ENCODE results near the gene PXDN.
A peak's percentile ranks its signal among the peaks of the same experiment; 100 is the strongest.
"Not testable (repeated sequence)": the region's sequence is repeated elsewhere in the genome, so short reads cannot be mapped to it uniquely, and the experiment has no call there.

PXDN gene

GRCh38 chr2:1701556-1702185 lies 42.6 kb downstream of the PXDN start:
- DNase-seq = no peak
- ATAC-seq = peak; percentile 28

GRCh38 chr2:1701020-1701419 lies 43.3 kb downstream of the PXDN start:
- ATAC-seq = no peak
- DNase-seq = no peak

GRCh38 chr2:1700427-1700826 lies 43.9 kb downstream of the PXDN start:
- not testable (repeated sequence) for DNase-seq, ATAC-seq

GRCh38 chr2:1698188-1698945 lies 45.9 kb downstream of the PXDN start:
- DNase-seq = no peak
- no peak for ATAC-seq

GRCh38 chr2:1697601-1698000 lies 46.7 kb downstream of the PXDN start:
- no peak for DNase-seq

GRCh38 chr2:1696472-1696871 lies 47.8 kb downstream of the PXDN start:
- no peak for DNase-seq
- ATAC-seq = no peak

More at GRCh38 chr2:1697601-1698000, 46.7 kb downstream of the PXDN start:
- no peak for ATAC-seq

- no peak for DNase-seq
- ATAC-seq = no peak
Observed at GRCh38 chr2:1694371-1695271, 49.7 kb downstream of the PXDN start.

- ATAC-seq (no peak), DNase-seq (no peak)
Observed at GRCh38 chr2:1693723-1694122, 50.6 kb downstream of the PXDN start.

- ATAC-seq (peak; percentile 23), DNase-seq (no peak)
Observed at GRCh38 chr2:1692342-1692741, 52.0 kb downstream of the PXDN start.

- DNase-seq (no peak), ATAC-seq (no peak)
Observed at GRCh38 chr2:1691366-1691765, 52.9 kb downstream of the PXDN start.

GRCh38 chr2:1690056-1690775 lies 54.1 kb downstream of the PXDN start:
- DNase-seq (no peak), ATAC-seq (no peak)

- DNase-seq (no peak), ATAC-seq (no peak)
Observed at GRCh38 chr2:1688859-1689258, 55.5 kb downstream of the PXDN start.

- DNase-seq (no peak), ATAC-seq (no peak)
Observed at GRCh38 chr2:1688161-1688560, 56.2 kb downstream of the PXDN start.

- no peak for ATAC-seq
- no peak for DNase-seq
Observed at GRCh38 chr2:1687254-1687653, 57.1 kb downstream of the PXDN start.

- no peak for DNase-seq
Observed at GRCh38 chr2:1686784-1687105, 57.6 kb downstream of the PXDN start.

GRCh38 chr2:1685957-1686783 lies 58.1 kb downstream of the PXDN start:
- ATAC-seq (no peak), DNase-seq (no peak)

More at GRCh38 chr2:1686784-1687105, 57.6 kb downstream of the PXDN start:
- ATAC-seq = no peak

- DNase-seq (no peak), ATAC-seq (no peak)
Observed at GRCh38 chr2:1685078-1685956, 59.0 kb downstream of the PXDN start.

GRCh38 chr2:1683297-1683696 lies 61.0 kb downstream of the PXDN start:
- DNase-seq (no peak), ATAC-seq (no peak)

- no peak for ATAC-seq
Observed at GRCh38 chr2:1682181-1682440, 62.2 kb downstream of the PXDN start.

GRCh38 chr2:1681323-1682180 lies 62.8 kb downstream of the PXDN start:
- no peak for ATAC-seq

More at GRCh38 chr2:1682181-1682440, 62.2 kb downstream of the PXDN start:
- DNase-seq = no peak

More at GRCh38 chr2:1681323-1682180, 62.8 kb downstream of the PXDN start:
- DNase-seq = no peak
